Measurements from ENCODE around the gene ARHGAP23. TPM values are rescaled to one million over a fixed set of nuclear protein-coding genes. Genes with fewer than 3 reads are reported as not detected.
A peak's percentile ranks its signal among the peaks of the same experiment; 100 is the strongest.

The ARHGAP23 gene
- total and polyA plus RNA-seq, 2 donors (not counting 3 experiments of a cell fraction or from before 2014, with no cell fraction given) = 25.4 to 190 TPM

GRCh38 chr17:38465391-38466345 is 37.4 kb downstream of the ARHGAP23 start:
- peaks cover 28% of the 10 kb centered on the region for H3K4me1 ChIP-seq (ENCODE audit: control insufficient read depth, extremely low read depth, insufficient read depth, low read length)
- no peaks in the 10 kb centered on the region for H4K20me1 ChIP-seq (replicated peaks; ENCODE audit: control insufficient read depth, extremely low read depth, insufficient read depth, low read length)
- no peak for DNase-seq (ENCODE audit: low read depth, low spot score)
- H3K4me3 ChIP-seq (replicated peaks in 1 of 3; ENCODE audit: insufficient read depth in 1 of 3, low read depth in 1 of 3, low read length in 3 of 3) = no peak overlapping the region
- dilution Hi-C loops (cut with MboI; ENCODE audit: extremely low pct_ligation_motif_present, low sequenced_read_pairs) (no loop called here), intact Hi-C loops (cut with micrococcal nuclease) (no loop called here)
- TF ChIP-seq POLR2A (IDR thresholded peaks at IDR 0.05; ENCODE audit: low read depth, low read length) = no peak
- no peak for TF ChIP-seq EZH2 (IDR thresholded peaks at IDR 0.05; ENCODE audit: borderline replicate concordance, low read depth, low read length, severe bottlenecking)
- no peak for TF ChIP-seq JUN (IDR thresholded peaks at IDR 0.05; ENCODE audit: borderline replicate concordance, insufficient read depth, insufficient read length, low read depth)
- TF ChIP-seq CTCF (IDR thresholded peaks at IDR 0.05; ENCODE audit: extremely low read depth in 1 of 2, insufficient read depth in 1 of 2, low read depth in 1 of 2, low read length in 2 of 2) = no peak
- TF ChIP-seq FOS (IDR thresholded peaks at IDR 0.05; ENCODE audit: borderline replicate concordance, insufficient read depth, low read length) = no peak
- TF ChIP-seq MYC (IDR thresholded peaks at IDR 0.05; ENCODE audit: low read depth, low read length) = no peak
- H3K27ac ChIP-seq (ENCODE audit: insufficient read depth, low read depth, low read length) = peak overlapping the region; percentile 65
- no peaks in the 10 kb centered on the region for H3K9me3 ChIP-seq (replicated peaks; ENCODE audit: control insufficient read depth, insufficient read depth, low read length)
- H3K36me3 ChIP-seq (ENCODE audit: control insufficient read depth in 2 of 2, extremely low read depth in 1 of 2, insufficient read depth in 2 of 2, low read length in 2 of 2) = peaks cover 28 to 57% of the 10 kb centered on the region in 2 experiments
- ChIA-PET CTCF (interaction anchor here (1.0 to 2.1 kb wide), 7 partner anchors 9 to 116 kb away, joined by 3 to 20 read pairs (median 5); no protein-coding TSS in a partner anchor), POLR2A (interaction anchor here (1.0 to 2.0 kb wide), 3 partner anchors 13 to 16 kb away, joined by 3 to 11 read pairs (median 3); no protein-coding TSS in a partner anchor)
- FAIRE-seq = no peak
- H3K27me3 ChIP-seq (ENCODE audit: control insufficient read depth in 2 of 2, insufficient read depth in 2 of 2, low read length in 2 of 2) = no peaks in the 10 kb centered on the region
- BruUV-seq (replicated peaks) = no TSS peak
- no peaks in the 10 kb centered on the region for H3K9me1 ChIP-seq (replicated peaks; ENCODE audit: control insufficient read depth, extremely low read depth, insufficient read depth, low read length)
- no peak overlapping the region for H2AFZ ChIP-seq (ENCODE audit: low read depth, low read length)
- peak overlapping the region; percentile 70 for H3K9ac ChIP-seq (replicated peaks; ENCODE audit: extremely low read depth, insufficient read depth, low read length)
- H3K4me2 ChIP-seq (ENCODE audit: insufficient read depth, low read length) = peak overlapping the region; percentile 1
- peaks cover 63% of the 10 kb centered on the region for H3K79me2 ChIP-seq (ENCODE audit: control insufficient read depth, insufficient read depth, low read length)
